IPS-18a (cell line): ENCODE measurements around the gene TMEM87B.
"Not testable (repeated sequence)": the region's sequence is repeated elsewhere in the genome, so short reads cannot be mapped to it uniquely, and the experiment has no call there.

Experiments
- H3K27ac ChIP-seq: one replicate; pipeline ENCODE4 v1.5.1; 2013; ENCODE audit warnings: low read length
- H3K27me3 ChIP-seq: one replicate; pipeline ENCODE4 v1.6.1; 2013; ENCODE audit warnings: mild to moderate bottlenecking, low read length; ENCODE audit not compliant: control insufficient read depth, insufficient read depth
- H3K36me3 ChIP-seq: one replicate; pipeline ENCODE4 v1.6.1; 2013; ENCODE audit warnings: low read depth, low read length; ENCODE audit not compliant: control insufficient read depth
- H3K4me1 ChIP-seq: one replicate; pipeline ENCODE4 v1.6.1; 2013; ENCODE audit warnings: low read depth, low read length; ENCODE audit not compliant: control insufficient read depth
- H3K4me3 ChIP-seq: one replicate; pipeline ENCODE4 v1.5.1; 2013; ENCODE audit warnings: low read length
- H3K9ac ChIP-seq: one replicate; pipeline ENCODE4 v1.6.1; 2013; ENCODE audit warnings: mild to moderate bottlenecking, low read length, moderate library complexity
- H3K9me3 ChIP-seq: one replicate; pipeline ENCODE4 v1.6.1; 2013; ENCODE audit warnings: low read depth, low read length; ENCODE audit not compliant: control insufficient read depth

Gene TMEM87B

DNA sequence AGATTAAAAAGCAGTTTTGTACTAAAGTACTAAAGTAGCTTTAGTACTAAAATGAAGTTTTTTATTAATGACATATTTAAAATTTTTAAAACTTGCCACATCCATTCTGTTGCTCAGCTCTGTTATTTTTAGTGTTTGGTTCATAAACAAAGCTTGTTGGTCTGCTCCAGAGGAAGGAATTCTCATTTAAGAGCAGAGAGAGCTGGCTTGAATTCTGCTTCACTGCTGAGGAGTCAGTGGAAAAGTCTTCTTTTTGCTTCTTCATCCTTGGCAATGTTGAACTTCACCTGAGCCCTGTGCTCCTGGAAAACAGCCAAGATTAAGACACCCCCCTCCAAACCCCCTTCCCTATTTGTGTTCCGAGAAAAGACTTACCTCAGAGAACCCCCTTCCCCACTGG, 40.6 kb downstream of the TMEM87B start:
- Histone ChIP-seq H3K36me3 (no peaks in the 10 kb centered on the region), H3K27ac (no peak overlapping the region), H3K27me3 (no peaks in the 10 kb centered on the region), H3K4me1 (no peaks in the 10 kb centered on the region), H3K9ac (no peak overlapping the region), H3K9me3 (no peaks in the 10 kb centered on the region), H3K4me3 (no peak overlapping the region)

DNA sequence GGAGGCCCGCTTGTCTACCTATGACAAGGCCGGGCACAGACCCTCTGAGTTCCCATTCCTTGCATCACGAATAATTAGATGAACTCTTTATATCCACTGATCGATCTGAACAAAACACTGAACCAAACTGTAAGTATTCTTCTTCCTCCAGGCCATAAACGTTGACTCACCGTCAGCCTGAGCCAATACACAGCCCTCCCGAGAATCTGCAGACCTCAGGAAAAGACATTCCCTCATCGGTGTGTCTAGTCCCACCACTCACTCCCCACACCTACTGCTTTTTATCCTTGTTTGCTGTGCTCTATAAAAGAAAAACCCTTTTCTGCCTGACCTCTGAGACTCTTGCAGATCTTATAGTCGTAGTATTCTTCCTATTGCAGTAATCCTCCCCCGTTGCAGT, 41.0 kb downstream of the TMEM87B start:
- Histone ChIP-seq H3K4me3 (no peak overlapping the region), H3K9ac (no peak overlapping the region), H3K27ac (no peak overlapping the region), H3K27me3 (no peaks in the 10 kb centered on the region), H3K9me3 (no peaks in the 10 kb centered on the region), H3K36me3 (no peaks in the 10 kb centered on the region), H3K4me1 (no peaks in the 10 kb centered on the region)

DNA sequence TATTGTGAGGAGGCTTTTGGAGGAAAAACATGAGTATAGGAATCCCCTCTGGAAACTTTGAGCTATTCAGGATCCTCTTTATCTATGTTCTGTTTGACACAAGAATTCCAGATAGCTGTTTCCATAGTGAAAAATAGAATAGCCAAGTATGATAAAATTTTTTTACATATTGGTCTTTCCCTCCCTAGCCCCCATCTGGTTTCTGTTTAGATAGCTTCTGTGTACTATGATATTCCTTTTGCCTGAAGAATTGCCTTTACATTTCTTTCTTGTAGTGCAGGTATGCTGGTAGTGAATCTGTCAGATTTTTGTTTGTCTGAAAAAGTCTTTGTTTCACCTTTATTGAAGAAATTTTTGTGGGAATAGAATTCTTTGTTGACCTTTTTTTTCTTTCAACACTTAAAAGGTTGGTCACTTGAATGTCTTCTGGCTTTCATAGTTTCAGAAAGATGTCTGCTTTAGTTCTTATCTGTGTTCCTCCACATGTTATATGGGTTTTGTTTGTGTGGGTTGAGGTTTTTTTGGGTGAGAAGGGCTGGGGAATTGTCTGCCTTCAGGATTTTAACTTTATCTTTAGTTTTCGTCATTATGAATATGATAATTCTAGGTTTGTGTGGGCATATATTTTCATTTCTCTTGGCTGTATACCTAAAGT, 53.2 kb downstream of the TMEM87B start:
- H3K9me3 ChIP-seq: peaks cover 4% of the 10 kb centered on the region
- no peak overlapping the region for H3K9ac ChIP-seq
- H3K27ac ChIP-seq: no peak overlapping the region
- H3K4me1 ChIP-seq: no peaks in the 10 kb centered on the region
- H3K36me3 ChIP-seq: no peaks in the 10 kb centered on the region
- no peak overlapping the region for H3K4me3 ChIP-seq
- H3K27me3 ChIP-seq: no peaks in the 10 kb centered on the region

DNA sequence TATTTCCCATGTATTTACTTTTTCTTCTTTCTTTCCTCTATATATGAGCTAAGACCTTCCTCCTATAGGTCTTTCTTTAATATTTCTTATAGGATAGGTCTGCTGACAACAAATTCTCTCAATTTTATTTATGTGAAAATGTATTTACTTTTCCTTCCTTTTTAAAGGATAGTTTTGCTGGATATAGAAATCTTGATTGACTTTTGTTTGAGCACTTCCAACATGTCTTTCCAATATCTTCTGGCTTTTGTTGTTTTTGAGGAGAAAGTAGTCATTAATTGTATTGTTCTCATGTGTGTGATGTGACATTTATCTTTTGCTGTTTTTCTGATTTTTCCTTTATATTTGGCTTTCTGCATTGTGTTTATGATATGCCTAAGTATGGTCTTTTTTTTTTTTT, 54.2 kb downstream of the TMEM87B start:
- peaks cover 4% of the 10 kb centered on the region for H3K9me3 ChIP-seq
- H3K27me3 ChIP-seq: no peaks in the 10 kb centered on the region
- H3K4me3 ChIP-seq: no peak overlapping the region
- no peaks in the 10 kb centered on the region for H3K36me3 ChIP-seq
- H3K27ac ChIP-seq: no peak overlapping the region
- H3K9ac ChIP-seq: no peak overlapping the region
- no peaks in the 10 kb centered on the region for H3K4me1 ChIP-seq

DNA sequence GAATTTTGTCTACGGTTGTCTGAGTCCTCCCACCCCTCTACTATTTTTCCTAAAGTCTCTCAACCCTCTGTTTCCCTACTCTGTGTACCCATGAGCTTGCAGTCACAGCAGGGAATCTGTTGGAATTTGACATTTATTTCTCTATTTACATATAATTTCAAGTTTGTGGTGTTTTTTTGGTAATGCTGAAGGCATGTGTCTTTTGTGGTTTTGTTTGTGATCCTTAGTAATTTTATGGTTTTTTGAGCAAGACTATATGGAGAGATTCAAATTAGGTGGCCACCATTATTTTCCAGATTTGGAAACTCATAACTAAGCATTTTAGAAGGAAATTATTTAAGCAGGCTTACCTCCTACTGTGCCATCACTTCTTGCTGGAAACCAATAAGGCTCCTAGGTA, 55.9 kb downstream of the TMEM87B start:
- Histone ChIP-seq H3K4me3 (no peak overlapping the region), H3K27ac (no peak overlapping the region), H3K9ac (no peak overlapping the region), H3K36me3 (no peaks in the 10 kb centered on the region), H3K9me3 (peaks cover 4% of the 10 kb centered on the region), H3K4me1 (no peaks in the 10 kb centered on the region), H3K27me3 (no peaks in the 10 kb centered on the region)

DNA sequence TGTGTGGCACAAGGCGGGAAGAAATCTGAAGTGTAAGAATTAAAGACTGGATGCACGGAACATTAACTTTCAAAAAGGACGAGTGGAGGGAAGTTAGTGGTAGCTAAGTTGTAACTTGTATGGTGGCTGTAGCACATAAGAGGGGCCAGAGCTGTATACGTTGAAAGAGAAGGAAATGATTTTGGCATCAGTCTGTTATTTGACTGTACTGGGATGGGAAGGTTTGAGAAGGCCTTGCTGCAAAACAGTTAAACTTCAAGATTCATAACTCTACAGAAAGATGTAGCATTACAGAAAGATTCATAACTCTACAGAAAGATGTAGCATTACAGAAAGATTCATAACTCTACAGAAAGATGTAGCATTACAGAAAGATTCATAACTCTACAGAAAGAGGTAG, 58.3 kb downstream of the TMEM87B start:
- H3K36me3 ChIP-seq, H3K9ac ChIP-seq, H3K9me3 ChIP-seq: not testable (repeated sequence)

DNA sequence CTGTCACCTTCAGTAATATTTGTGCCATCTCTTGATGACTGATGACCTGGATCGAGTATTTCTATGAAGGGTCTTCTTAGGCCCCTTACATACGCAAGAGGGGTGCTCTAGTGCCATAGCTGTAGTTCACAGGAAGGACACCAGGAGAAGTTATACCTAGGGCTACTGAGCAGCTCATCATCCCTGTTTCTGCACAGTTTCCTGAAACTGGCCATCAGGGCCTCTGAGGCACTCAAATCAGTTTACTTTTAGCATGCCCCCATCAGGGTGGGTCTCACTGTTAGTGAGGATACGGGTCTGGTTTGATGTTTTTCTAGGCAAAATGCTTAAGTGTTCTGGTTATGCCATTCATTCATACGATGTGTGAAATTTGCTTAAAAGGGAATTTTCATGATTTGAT, 63.1 kb downstream of the TMEM87B start:
- no peaks in the 10 kb centered on the region for H3K4me1 ChIP-seq
- no peak overlapping the region for H3K27ac ChIP-seq
- no peak overlapping the region for H3K9ac ChIP-seq
- H3K27me3 ChIP-seq: no peaks in the 10 kb centered on the region
- no peaks in the 10 kb centered on the region for H3K36me3 ChIP-seq
- H3K9me3 ChIP-seq: no peaks in the 10 kb centered on the region
- no peak overlapping the region for H3K4me3 ChIP-seq

More for the DNA sequence above, 58.3 kb downstream of the TMEM87B start:
- H3K27me3 ChIP-seq, H3K27ac ChIP-seq, H3K4me3 ChIP-seq, H3K4me1 ChIP-seq: not testable (repeated sequence)

DNA sequence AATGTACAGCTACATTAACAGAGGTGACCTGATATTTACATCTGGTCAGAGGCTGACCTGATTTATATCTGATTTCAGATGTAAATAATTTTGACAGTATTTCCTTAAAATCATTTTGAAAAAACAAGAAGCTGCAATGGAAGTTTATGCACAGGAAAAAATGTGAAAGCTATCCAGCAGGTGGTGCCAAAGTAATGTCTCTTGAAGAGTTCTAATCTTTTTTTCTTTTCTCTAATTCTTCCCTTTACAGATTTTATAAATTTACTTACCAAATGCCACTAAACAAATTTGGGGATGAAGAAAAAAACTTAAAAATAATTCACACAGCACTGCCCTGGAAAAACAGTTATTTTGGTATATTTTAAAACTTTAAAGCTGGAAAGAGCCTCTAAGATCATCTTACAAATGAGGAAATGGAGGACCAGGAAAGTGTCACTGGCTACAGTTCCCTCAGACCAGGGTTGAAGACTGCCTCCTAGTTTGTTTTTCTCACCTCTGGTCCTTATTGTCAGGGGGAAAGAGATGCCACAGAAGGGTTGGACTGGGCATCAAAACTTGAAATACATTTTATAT, 66.7 kb downstream of the TMEM87B start:
- H3K4me3 ChIP-seq: no peak overlapping the region
- H3K27me3 ChIP-seq: no peaks in the 10 kb centered on the region

DNA sequence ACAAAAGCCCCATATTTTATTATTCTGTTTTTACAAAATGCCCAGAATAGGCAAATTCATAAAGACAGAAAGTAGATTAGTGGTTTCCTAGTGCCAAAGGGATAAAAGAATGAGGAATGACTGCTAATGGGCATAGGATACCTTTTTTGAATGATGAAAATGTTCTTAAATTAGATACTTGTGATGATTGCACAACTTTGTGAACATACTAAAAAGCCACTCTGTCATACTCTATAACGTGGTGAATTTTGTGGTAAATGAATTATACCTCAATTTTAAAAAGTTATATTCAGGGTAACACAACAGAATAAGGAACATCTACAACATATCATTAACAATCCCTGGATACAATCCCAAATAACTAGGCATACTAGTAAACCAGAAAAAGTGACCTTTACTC, 74.0 kb downstream of the TMEM87B start:
- H3K9ac ChIP-seq: no peak overlapping the region
- H3K36me3 ChIP-seq: no peaks in the 10 kb centered on the region
- H3K27ac ChIP-seq: no peak overlapping the region
- H3K4me1 ChIP-seq: no peaks in the 10 kb centered on the region
- H3K27me3 ChIP-seq: no peaks in the 10 kb centered on the region
- peaks cover 3% of the 10 kb centered on the region for H3K9me3 ChIP-seq
- no peak overlapping the region for H3K4me3 ChIP-seq

More for the DNA sequence above, 66.7 kb downstream of the TMEM87B start:
- Histone ChIP-seq H3K27ac (no peak overlapping the region), H3K36me3 (no peaks in the 10 kb centered on the region), H3K9ac (no peak overlapping the region), H3K4me1 (no peaks in the 10 kb centered on the region), H3K9me3 (no peaks in the 10 kb centered on the region)

DNA sequence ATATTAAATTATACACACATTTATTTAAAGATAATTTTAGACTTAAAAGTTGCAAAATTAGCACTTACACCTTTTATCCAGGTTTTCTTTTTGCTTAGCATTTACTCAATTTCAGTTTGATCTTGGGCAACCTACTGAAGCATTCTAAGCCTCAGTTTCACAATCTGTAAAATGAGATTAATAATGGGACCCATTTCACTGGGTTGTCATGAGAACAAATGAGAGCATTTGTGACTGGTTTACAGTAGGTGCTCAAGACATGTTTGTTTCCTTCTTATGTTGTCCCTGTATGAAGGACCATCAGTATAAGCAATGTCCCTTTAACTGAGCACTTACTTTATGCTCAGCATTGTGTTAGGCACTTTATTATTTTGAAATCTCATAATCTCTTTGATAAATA, 78.3 kb downstream of the TMEM87B start:
- Histone ChIP-seq H3K4me1 (peaks cover 3% of the 10 kb centered on the region), H3K27me3 (peaks cover 27% of the 10 kb centered on the region), H3K4me3 (no peak overlapping the region)

DNA sequence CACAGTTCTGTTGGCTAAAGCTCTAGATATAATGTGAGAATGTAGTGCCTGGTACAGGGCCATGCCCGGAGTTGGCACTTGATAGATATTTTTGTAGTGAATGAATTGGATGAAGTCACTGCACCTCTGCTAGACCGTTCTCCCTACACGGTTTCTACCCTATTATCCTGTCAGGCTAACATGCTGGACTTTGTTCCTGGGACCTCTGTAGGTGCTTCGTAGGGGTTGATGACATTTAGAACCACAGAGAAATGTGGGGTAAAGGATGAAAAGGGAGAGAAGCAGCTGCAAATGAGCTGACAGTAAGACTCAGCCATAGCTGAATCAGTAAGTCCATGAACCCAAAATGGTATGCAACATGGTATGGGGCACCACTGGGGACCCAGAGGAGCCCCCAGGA, 79.1 kb downstream of the TMEM87B start:
- H3K9me3 ChIP-seq: no peaks in the 10 kb centered on the region
- peaks cover 34% of the 10 kb centered on the region for H3K27me3 ChIP-seq
- no peak overlapping the region for H3K4me3 ChIP-seq
- peaks cover 3% of the 10 kb centered on the region for H3K4me1 ChIP-seq
- H3K27ac ChIP-seq: no peak overlapping the region
- H3K36me3 ChIP-seq: no peaks in the 10 kb centered on the region
- no peak overlapping the region for H3K9ac ChIP-seq

More for the DNA sequence above, 78.3 kb downstream of the TMEM87B start:
- Histone ChIP-seq H3K27ac (no peak overlapping the region), H3K36me3 (no peaks in the 10 kb centered on the region), H3K9me3 (no peaks in the 10 kb centered on the region), H3K9ac (no peak overlapping the region)

DNA sequence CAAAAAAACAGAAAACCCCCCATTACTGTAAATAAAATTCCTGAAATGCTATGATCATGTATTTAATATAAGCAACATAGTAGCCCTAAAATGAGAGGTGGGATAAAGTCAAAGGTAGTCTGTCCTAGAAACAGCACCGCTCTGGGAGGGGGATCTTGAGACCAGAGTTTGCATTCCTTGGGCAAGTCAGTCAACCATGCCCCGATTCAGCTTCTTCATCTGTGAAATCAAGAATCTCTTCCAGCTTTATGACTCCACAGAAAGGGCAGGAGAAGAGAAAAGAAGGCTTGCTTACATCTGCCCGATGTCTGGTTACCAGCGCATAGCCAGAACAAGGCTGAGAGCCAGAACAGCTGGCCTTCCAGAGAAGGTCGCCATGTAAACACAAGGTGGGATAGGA, 81.0 kb downstream of the TMEM87B start:
- Histone ChIP-seq H3K4me1 (peaks cover 3% of the 10 kb centered on the region), H3K27ac (no peak overlapping the region), H3K9me3 (no peaks in the 10 kb centered on the region), H3K4me3 (no peak overlapping the region), H3K27me3 (peaks cover 49% of the 10 kb centered on the region), H3K9ac (no peak overlapping the region), H3K36me3 (no peaks in the 10 kb centered on the region)
